GOT3 (cell line): ENCODE data around the gene LTC4S.
"Not testable (repeated sequence)": the region's sequence is repeated elsewhere in the genome, so short reads cannot be mapped to it uniquely, and the experiment has no call there.

Experiments used
- DNase-seq: peaks from one replicate; lab custom pipeline; 2025; ENCODE audit warnings: mixed read lengths; lab: John Stamatoyannopoulos, UW

The LTC4S gene, protein sequence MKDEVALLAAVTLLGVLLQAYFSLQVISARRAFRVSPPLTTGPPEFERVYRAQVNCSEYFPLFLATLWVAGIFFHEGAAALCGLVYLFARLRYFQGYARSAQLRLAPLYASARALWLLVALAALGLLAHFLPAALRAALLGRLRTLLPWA

DNA sequence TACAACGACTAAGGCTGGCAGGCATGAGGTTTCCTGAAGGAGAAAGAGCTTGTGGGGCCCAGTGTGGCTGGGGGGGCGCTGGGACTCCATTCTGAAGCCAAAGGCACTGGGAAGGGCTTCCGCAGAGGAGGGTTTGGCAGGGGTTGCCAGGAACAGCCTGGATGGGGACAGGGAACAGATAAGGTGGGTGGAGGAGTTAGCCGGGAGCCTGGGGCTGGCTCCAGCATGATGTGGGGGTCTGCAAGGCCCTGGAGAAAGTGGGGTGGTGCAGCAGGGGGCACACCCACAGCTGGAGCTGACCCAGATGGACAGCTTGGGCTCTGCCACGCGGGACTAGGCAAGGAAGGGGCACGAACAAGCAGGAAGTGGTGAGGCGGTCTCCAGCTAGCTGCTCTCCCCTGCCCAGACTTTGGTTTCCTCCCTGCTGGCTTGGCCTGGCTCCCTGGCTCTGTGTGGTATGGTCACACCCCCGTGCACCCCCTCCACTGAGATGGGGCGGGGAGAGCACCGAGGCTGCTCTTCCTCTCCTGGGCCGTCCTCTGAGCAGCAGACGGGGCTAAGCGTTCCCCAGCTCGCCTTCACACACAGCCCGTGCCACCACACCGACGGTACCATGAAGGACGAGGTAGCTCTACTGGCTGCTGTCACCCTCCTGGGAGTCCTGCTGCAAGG is at the start of gene LTC4S:
Gene LTC4S (plus strand): TSS at position 519 of the 672 bp plus-strand sequence. CDS start 95 bp downstream, at position 614.
- no peak for DNase-seq

GRCh38 chr5:179744106-179744505 is 49.7 kb upstream of the LTC4S start:
- DNase-seq = not testable (repeated sequence)

DNA sequence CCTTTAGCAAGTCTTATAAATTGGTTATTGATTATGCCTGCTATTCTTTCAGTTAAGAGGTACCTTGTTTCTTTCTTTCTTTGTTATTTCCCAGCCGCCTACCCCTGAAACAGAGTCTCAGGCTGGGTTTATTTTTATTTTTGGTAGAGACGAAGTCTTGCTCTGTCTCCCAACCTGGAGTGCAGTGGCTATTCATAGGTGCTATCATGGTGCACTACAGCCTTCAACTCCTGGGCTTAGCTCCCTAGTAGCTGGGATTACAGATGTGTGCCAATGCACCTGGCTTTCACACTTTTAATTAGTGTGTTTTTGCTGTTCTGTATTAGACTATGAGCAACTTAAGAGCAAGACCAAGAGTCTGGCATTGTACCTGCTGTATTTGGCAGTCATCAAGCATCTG is 46.9 kb upstream of the LTC4S start:
- no peak for DNase-seq

- no peak for DNase-seq
Measured at GRCh38 chr5:179747811-179748210, 46.0 kb upstream of the LTC4S start.

- no peak for DNase-seq
Measured at GRCh38 chr5:179749857-179750508, 43.8 kb upstream of the LTC4S start.

- no peak for DNase-seq
Measured at GRCh38 chr5:179753971-179754370, 39.8 kb upstream of the LTC4S start.

GRCh38 chr5:179755022-179755421 is 38.8 kb upstream of the LTC4S start:
- no peak for DNase-seq

DNA sequence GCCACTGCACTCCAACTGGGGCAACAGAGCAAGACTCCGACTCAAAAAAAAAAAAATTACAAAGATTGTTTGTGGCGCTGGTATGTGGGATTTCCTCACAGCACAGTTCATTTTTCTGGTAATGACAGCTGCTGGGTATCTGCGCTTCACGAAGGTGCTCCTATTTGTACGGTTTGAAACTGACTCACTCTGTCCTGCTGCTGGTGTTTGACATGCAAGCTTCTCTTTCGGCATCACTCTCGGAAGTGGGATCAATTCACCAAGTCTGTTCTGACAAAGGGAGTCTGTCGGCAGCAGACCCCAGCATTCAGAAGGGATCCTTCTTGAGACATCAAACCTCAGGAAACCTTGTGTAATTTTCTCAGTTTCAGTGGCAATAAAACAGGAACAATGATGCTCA is 34.8 kb upstream of the LTC4S start:
- no peak for DNase-seq

DNA sequence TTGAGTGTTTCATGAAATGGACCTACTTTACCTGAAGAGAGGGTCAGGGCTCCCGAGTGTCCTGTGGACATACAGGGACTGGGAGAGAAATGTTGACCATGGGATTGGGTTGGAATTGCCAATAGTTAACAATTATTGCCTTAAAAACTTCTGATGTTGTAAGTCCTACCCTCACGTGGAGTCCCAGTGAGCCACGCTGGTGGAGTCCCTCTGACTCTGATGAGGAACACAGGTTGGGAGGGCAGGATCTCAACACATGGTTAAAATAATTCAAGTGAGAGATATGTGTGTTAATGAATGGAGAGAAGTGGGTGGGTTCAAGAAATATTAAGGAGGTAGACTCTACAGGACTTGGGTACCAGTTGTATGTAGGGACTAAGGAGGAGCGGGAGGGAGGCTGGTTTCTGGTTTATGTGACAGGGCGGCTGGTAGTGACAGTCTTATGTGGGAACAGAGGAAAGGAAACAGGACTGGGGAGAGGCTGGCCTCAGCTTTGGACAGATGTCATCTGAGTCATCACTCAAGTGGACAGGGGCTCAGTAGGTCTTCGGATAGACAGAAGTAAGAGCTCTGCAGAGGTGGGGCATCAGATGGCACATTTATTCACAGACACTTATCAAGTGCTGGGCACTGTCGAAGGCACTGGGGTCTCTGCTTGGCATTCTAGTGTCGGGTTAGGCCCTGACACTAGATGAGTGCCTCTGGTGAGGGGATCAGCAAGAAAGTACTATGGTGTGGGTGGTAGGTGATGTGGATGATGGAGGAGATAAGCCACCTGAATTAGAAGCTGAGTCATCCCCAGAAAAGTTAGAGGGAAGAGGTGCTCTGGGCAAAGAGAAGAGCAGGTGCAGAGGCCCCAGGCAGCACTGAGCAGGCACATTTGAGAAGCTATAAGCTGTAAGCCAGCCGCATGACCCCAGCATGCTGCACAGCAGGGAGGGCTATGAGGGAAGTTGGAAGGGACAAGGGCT is 33.9 kb upstream of the LTC4S start:
- no peak for DNase-seq

DNA sequence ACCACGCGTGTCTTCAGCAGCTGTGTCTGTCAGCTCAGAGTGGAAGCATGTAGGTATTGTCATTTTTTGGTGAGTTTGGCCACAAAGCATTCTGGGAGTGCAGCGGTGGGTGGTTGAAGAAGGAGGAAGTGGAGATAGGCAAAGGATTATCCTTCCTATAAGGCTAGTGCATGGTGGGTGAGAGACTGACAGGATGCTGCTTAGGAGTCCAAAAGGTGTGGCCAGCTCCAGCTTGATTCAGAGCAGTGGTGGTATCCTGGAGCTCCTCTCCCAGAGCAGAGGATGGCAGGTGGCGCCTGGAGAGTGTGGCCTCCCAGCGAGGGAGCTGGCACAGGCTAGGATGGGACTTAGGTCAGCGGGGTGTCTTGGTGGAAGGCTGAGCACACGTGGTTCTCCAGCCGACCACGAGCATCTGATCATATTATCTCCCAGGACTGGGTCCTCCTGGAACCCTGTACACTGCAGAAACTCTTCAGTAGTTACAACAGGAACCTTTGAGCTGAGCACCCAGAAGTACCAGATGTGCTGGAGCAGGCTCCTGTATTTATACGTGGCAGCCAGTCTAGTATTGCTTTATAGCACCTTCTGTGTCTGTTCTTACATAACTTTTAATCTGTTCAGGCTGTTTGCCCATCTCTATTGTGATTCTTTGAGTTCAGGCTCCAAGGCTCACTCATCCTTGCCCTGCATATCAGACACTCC is 31.6 kb upstream of the LTC4S start:
- no peak for DNase-seq

DNA sequence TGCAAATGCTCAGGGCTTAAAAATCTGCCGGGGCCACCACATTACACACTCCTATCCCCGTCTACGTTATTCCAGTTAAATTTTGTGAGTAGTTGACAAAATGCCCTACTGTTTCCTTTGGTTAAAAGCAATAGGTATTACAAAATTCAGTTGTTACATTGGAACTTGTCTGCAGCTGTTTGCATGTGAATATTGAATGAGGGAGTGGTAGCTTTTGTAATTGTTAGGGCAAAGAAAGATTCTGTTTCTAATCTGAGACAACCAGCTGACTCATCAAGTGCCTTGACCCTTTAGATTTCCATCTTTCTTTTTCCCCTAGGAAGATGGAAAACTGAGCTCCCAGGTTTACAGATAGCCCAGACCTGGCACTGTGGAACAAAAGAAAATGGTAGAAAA is 31.0 kb upstream of the LTC4S start:
- no peak for DNase-seq

GRCh38 chr5:179763215-179763945 is 30.4 kb upstream of the LTC4S start:
- no peak for DNase-seq

DNA sequence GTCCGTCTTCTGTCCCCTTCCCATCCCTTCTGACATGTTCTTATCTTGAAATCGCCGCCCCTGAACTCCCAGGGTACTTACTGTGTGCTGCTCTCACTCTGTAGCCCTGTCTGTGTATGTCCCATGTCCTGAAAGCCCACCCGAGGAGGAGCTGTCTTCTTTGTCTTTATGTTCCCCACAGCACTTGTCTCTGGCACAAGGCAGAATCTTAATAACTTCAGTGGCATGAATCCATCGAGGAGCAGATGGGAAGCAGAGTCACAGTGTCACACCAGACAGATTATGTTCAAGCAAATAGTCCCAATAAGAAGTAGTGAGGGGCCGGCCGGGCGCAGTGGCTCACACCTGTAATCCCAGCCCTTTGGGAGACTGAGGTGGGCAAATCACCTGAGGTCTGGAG is 29.7 kb upstream of the LTC4S start:
- no peak for DNase-seq

DNA sequence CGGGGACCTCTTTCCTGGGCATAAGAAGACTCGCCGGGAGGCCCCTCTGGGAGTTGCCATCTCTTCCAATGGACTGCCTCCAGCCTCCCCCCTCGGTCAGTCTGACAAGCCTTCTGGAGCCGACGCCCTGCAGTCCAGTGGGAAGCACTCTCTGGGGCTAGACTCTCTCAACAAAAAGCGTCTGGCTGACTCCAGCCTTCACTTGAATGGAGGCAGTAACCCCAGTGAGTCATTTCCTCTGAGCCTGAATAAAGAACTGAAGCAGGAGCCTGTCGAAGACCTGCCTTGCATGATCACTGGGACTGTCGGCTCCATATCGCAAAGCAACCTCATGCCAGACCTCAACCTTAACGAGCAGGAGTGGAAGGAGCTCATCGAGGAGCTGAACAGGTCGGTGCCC is 28.4 kb upstream of the LTC4S start:
- DNase-seq = no peak

- no peak for DNase-seq
Measured at GRCh38 chr5:179766021-179766725, 27.6 kb upstream of the LTC4S start.

GRCh38 chr5:179766726-179767455 is 26.9 kb upstream of the LTC4S start:
- DNase-seq = no peak

GRCh38 chr5:179767496-179768100 is 26.2 kb upstream of the LTC4S start:
- no peak for DNase-seq

DNA sequence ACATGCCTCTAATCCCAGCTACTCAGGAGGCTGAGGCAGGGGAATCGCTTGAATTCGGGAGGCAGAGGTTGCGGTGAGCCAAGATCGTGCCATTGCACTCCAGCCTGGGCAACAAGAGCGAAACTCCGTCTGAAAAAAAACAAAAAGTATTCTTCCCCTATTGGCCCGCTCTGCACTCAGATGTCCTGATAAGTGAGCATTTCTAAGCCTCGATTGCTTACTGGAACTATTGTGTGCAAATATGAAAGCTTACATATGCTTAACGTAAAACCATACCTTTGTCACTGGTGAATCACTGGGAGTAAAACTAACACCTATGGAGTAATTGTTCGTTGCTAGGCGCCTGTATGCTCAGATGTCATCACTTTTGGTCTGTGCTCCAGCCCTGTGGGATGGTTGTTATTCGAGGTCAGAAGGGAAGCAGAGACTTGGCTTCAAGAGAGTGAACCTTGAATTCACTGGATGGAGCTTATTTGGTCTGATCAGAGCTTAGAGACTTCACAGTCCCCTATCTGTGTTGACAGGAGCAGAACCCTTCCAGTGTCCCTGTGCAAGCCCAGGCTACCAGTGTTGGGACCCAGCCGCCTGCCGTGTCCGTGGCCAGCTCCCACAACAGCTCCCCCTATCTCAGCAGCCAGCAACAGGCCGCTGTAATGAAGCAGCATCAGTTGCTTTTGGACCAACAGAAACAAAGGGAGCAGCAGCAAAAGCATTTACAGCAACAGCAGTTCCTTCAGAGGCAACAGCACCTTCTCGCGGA is 25.3 kb upstream of the LTC4S start:
- no peak for DNase-seq
